HG03280 (cell line): ENCODE results near the gene ZSCAN21.

Experiments used
- ATAC-seq: cut with Tn5 transposase; IDR thresholded peaks from one replicate; pipeline ENCODE4 v1.9.1; 2021; ENCODE audit warnings: mild to moderate bottlenecking, moderate library complexity; ENCODE audit not compliant: unreplicated experiment

The ZSCAN21 gene

DNA sequence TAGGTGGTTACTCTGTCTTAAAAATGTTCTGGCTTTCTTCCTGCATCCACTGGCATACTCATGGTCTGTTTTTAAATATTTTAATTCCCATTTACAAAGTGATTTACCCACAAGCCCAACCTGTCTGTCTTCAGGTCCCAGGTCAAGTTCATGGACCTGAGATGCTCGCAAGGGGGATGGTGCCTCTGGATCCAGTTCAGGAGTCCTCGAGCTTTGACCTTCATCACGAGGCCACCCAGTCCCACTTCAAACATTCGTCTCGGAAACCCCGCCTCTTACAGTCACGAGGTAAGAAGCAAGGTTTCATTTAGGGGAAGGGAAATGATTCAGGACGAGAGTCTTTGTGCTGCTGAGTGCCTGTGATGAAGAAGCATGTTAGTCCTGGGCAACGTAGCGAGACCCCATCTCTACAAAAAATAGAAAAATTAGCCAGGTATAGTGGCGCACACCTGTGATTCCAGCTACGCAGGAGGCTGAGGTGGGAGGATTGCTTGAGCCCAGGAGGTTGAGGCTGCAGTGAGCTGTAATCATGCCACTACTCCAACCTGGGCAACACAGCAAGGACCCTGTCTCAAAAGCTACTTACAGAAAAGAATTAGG is 25.5 kb upstream of the ZSCAN21 start:
- no peak for ATAC-seq

DNA sequence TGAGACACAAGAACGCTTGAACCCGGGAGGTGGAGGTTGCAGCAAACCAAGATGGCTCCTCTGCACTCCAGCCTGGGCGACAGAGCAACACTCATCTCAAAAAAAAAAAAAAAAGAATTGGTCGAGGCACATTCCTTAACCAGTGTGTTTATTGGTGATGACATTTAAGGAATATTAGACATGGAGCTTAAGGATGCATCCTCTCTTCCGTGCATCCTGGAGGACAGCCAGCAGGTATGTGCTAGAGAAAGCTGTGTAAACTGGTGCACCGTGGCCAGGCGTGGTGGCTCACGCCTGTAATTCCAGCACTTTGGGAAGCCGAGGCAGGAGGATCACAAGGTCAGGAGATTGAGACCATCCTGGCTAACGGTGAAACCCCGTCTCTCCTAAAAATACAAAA is 22.4 kb upstream of the ZSCAN21 start:
- no peak for ATAC-seq

DNA sequence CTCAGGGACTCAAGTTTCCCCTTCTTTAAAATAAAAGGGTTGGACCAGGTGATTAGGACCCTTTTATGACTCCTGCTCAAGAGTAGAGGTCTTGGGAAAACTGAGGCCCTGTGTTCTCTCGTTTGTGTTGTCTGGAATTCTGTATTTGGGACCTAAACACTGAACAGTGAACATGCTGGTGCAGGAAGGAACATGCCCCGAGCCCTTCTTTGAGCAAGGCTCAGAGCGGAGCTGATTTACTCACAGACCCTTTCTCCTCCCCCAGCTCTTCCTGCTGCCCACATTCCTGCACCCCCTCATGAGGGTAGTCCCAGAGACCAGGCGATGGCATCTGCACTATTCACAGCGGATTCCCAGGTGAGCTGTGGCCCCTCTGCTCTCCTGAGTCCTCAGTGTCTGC is 20.0 kb upstream of the ZSCAN21 start:
- no peak for ATAC-seq

DNA sequence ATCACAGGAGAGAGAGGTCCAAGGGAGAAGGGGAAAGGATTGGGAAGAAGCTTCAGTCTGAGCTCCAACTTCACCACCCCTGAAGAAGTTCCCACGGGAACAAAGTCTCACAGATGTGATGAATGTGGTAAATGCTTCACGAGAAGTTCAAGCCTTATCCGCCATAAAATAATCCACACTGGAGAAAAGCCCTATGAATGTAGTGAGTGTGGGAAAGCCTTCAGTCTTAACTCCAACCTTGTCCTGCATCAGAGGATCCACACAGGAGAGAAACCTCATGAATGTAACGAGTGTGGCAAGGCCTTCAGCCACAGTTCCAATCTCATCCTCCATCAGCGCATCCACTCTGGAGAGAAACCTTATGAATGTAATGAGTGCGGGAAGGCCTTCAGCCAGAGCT is 16.0 kb upstream of the ZSCAN21 start:
- no peak for ATAC-seq

DNA sequence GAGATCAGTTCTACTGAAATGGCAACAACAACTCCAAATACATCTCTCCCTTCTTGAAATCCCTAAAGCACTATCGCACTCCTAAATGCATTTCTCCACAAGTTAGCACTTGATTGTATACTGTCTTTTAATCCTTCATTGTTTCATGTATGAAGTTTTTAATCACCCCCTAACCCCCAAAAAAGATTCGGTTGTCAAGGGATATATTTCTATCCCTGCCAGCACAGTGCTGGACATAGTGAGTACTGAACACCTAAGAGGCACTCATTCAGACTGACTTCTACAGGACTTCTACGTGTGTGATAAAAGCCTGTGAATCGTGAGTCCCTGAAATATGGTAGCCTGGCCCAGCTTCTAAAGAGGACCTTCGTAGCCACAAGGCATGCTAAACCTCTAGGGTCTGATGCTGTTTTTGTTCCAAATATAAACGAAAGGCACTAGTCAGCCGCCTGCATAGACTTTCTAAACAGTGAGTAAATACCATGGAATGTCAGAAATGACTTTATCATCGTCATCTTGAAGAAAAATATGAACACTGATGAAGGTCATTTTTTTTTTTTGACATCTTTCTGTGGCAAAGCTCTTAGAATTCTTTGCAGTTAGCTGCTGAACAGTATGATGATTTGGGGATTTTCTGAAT is 14.6 kb upstream of the ZSCAN21 start:
- ATAC-seq: no peak

DNA sequence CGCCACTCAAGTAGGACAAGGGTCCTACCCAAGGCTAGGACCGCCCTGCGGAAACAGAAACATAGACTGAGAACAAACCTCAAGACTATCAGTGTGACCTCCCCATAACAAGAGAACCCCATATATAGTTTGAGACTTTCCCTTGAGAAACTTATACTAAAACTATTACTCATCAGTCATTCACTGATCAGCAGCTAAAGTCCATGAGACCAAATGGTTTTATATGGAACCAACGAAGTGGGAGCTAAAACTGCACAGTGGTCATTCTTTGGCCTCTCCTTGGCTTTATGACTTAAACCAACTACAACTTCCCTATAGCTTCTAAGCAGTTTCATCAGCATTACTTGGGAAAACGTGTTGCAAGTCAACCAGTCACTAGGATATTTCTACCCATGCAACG is 13.7 kb upstream of the ZSCAN21 start:
- ATAC-seq: no peak

DNA sequence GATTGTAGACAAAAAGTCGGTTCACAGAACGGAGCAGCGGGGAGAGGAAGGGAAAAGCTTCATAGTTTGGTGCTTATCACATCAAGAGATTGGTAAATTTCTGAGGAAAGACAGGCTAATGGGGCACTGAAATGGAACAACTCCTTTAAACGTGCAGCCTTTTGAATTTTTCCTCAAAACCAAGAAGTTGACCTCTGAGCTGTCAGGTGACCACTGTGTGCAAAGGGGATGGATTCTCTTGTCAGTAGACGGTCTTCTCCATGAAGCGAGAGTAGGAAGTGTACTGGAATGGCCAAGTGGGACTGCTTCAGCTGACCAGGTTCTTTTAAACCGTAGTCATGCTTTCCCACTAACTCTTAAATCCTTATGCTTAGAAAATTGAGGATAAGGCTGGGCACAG is 11.2 kb upstream of the ZSCAN21 start:
- no peak for ATAC-seq

DNA sequence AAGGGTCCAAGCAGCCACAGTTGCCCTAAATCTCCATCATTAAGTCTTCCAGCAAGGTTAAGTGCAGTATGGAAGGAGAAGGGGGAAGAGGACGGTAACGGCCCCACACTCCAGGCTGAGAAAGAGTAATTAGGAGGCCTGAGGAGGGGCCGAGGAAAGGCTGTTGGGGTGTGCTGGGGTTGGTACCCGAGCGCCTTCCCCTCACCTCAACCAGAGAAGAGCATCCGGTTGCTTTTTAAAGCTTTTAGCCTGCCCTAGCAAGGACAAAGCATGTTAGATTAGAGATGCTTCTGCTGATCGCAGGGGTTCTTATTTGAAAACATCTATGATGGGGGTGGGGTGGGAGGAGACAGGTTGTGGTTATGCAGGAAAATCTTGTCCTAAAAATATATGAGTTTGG is 9.0 kb upstream of the ZSCAN21 start:
- ATAC-seq: no peak

DNA sequence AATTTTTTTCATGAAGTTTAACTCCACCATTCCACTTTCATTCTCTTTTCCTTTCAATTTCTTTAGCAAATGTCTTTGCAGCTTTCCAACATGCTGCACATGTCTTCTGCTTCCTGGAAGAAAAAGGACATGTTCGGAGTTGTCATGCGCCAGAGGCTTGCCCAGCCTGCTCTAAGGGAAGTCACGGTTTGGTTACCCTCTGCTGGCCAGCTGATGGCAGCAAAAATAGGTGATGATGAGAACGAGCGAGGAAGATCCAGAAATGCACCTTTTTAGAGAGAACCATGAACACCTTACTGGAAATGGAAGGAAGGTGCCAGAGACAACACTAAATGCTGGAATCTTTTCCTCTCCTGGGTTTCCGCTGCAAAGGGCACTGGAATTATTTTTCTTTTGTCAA is 4.9 kb upstream of the ZSCAN21 start:
- ATAC-seq: no peak

DNA sequence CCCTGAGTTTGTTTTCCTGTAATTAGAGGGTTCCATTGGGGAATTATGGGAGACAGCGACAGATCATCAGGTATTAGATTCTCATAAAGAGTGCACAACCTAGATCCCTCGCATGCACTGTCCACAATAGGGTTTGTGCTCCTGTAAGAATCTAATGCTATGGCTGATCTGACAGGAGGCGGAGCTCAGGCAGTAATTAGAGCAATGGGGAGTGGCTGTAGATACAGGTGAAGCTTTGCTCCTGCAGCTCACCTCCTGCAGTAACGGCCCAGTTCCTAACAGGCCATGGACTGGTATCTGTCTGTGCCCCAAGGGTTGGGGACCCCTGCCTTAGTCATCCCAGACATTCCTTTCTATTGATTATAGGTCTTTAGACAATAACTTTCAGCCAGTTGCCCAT is 894 bp upstream of the ZSCAN21 start:
- no peak for ATAC-seq

DNA sequence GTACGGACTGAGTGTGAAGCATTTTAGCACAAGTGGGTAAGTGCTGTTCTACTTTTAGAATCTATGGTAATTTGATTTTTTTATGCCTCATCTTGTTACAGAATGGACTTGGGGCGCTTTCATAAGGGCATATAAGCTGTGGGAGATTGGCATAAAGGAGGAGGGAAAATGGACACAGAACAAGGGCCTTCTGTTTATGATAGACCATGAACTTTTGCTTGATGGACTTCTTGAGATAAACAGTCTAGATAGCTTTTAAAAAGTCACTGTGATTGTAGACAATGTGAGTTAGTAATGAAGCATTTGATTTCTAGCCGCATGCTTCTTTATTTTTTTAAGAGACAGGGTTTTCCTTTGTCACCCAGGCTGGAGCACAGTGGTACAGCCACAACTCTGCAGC is 2.0 kb downstream of the ZSCAN21 start:
- no peak for ATAC-seq

DNA sequence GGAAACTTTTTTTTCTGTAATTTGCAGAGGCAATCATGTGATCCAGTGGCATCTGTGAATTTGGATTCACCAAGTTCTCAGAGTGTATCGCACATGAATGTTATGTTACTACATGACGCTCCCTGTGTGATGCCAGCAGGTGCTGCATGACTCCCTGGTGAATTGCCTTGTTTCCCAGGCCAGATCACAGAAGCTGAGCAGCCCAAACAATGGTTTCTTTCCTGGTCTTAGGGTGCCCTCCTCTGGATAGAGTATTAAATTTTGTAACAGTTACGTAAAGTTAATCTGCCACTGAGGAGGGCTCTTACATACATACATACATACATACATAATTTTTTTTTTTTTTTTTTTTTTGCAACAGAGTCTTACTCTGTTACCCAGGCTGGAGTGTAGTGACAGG is 3.6 kb downstream of the ZSCAN21 start:
- ATAC-seq: no peak

DNA sequence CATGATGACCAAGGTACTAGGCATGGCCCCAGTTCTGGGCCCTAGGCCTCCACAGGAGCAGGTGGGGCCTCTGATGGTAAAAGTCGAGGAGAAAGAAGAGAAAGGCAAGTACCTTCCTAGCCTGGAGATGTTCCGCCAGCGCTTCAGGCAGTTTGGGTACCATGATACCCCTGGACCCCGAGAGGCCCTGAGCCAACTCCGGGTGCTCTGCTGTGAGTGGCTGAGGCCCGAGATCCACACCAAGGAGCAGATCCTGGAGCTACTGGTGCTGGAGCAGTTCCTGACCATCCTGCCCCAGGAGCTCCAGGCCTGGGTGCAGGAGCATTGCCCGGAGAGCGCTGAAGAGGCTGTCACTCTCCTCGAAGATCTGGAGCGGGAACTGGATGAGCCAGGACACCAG is 7.4 kb downstream of the ZSCAN21 start:
- no peak for ATAC-seq

DNA sequence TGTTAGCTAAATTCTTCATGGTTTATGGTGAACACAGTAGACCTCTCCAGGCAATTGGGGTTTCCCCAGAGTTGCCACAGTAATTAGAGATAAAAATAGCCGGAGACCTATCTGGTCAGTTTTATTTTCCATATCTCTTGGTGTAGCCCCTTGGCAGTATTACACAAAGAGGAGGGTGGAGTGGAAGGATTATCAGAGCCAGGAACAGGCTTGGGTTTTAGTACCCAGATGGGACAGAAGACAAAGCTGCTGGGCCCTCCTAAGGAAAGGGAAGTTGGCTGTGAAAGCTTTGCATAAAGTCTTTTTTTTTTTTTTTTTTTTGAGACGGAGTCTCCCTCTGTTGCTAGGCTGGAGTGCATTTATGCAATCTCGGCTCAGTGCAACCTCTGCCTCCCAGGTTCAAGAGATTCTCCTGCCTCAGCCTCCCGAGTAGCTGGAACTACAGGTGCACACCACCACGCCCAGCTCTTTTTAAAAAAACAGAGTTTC is 9.7 kb downstream of the ZSCAN21 start:
- ATAC-seq: no peak

DNA sequence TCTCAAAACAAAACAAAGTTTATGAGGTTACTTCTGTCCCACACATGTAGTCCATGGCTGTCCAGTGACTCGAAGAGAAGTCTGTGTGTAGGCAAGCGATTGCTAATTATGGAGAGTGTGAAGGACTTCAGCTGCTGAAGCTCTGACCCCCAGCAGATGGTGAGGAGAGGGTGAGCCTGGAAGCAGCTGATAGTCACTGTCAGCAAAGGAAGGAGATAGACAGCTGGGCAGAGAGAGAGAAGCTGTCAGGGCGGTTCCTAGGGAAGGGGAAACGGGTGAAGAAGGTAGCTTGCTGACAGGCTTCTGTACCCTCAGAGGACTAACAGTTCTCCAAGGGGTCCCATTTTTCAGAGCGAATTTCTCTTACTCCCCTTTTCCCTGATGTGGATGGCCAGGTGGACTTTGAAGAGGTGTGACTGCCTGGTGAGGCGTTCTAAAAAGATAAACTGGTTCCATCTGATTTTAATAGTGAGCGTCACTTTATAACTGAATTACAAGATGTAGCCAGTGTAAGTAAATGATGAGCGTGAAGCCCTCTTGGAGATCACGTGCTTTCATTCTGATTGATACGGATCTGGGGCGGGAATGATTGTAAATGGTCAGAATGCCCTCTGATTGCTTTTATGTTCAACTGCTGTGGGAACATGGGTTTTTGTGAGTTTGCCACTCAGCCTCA is 12.1 kb downstream of the ZSCAN21 start:
- ATAC-seq: no peak

DNA sequence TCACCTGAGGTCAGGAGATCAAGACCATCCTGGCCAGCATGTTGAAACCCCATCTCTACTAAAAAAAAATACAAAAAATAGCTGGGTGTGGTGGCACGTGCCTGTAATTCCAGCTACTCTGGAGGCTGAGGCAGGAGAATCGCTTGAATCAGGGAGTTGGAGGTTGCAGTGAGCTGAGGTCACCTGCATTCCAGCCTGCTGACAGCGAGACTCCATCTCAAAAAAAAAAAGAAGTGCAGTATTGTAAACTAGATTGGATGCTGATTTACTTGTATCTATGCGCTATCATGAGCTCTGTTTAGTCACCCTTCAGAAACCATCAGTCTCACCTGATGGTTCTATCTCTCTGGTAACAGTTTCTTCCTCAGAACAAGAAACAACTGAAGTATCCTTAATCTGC is 13.8 kb downstream of the ZSCAN21 start:
- no peak for ATAC-seq

DNA sequence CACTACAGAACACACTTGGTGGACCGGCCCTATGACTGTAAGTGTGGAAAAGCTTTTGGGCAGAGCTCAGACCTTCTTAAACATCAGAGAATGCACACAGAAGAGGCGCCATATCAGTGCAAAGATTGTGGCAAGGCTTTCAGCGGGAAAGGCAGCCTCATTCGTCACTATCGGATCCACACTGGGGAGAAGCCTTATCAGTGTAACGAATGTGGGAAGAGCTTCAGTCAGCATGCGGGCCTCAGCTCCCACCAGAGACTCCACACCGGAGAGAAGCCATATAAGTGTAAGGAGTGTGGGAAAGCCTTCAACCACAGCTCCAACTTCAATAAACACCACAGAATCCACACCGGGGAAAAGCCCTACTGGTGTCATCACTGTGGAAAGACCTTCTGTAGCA is 14.6 kb downstream of the ZSCAN21 start:
- ATAC-seq: no peak

DNA sequence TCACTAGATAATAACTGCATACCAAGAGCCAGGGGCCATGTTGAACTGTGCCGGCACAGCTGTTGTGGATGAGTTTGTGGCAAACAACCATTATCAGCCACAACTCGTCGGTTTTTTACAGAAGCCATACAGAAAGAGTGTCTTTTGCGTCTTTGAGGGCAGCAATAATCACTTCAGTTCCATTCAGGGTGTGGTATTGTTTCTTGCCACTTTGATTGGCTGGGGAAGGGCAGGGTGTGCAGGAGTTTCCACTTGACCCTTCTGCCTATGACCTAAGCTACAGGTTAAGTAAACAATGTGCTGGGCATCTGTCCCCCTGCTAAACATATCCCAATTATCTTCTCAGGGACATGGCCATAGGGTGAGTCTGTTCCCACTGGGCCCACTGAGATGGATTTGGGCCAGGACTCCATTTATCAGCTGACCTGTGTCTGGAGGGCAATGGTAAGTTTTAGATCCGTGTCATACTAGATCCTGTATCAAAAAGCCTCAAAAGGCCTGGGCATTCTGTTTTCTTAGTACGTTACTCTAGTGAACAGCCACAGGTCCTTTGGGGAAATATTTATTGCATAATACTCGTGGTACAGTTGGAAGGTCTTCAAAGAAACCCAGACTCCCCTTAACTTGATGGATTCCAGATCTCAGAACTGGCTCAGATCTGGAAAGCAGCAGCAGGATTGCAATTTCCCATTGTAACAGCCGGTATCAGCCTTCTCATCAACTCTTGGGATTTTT is 16.0 kb downstream of the ZSCAN21 start:
- ATAC-seq: no peak

DNA sequence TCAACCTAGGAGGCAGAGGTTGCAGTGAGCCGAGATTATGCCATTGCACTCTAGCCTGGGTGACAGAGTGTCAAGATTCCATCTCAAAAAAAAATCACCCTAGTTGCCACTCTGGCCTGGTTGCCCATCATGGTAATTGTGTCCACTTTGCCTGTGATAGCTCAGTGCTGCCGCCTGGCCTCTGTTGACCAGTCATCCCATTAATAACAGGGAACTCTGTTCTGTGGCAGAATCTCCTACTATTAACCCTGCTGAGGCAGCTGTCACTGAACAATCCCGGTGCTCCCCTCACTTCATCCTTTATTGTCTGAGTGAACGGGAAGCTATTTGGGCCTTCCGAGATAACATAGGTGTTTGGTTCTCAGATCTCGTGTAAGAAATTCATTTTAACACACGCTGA is 17.4 kb downstream of the ZSCAN21 start:
- ATAC-seq: no peak

DNA sequence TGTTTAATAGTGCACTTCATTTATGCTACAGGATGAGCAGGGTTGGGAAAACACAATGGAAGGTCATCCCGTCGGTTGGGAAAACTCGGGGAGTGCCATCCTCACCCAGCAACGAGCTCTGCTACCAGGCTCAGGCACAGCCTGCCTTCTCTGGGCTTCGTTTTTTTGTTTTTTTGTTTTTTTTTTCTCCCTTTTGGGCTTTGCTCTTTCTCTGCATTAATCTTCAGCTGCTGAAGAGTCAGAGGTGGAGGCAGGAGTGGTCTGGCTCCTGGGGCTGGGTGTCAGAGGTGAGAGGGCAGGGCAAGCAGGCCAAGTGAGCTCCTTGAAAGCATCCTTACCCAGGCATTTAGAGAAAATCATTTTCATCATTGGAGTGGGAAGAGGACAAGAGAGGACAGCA is 20.4 kb downstream of the ZSCAN21 start:
- ATAC-seq: no peak

DNA sequence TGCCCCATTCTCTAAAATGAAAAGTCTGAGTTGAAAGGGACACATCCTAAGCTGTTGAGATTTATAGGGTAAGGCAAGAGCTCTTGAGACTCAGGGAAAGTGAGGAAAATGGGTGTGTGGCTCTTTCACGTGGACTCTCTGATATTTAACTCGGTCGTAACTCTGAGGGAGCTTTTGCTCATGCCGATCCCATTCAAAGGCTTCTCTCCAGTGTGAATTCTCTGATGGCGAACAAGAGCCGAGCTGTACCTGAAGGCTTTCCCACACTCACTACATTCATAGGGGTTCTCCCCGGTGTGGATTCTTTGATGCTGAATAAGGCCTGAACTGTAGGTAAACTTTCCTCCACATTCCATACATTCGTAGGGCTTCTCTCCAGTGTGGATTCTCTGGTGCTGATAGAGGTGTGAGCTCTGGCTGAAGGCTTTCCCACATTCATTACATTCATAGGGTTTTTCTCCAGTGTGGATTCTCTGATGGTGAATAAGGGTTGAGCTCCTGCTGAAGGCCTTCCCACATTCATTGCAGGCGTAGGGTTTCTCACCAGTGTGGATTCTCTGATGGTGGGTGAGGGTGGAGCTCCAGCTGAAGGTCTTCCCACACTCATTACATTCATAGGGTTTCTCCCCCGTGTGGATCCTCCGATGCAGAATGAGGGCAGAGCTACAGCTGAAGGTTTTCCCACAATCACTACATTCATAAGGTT is 21.6 kb downstream of the ZSCAN21 start:
- ATAC-seq: no peak
